ENCODE measurements around the gene HAND1.
A peak's percentile ranks its signal among the peaks of the same experiment; 100 is the strongest.

HAND1 gene

GRCh38 chr5:154480847-154481246, 2.8 kb upstream of the HAND1 start:
- DNase-seq (ENCODE audit: low read depth in 2 of 2): no peak
- no peak overlapping the region for H3K4me3 ChIP-seq (replicated peaks in 1 of 2; ENCODE audit: low read depth in 2 of 2, low read length in 2 of 2)
- no peak for TF ChIP-seq CTCF (IDR thresholded peaks at IDR 0.05; ENCODE audit: low read depth, low read length)

GRCh38 chr5:154479944-154480750, 2.1 kb upstream of the HAND1 start:
- no peak overlapping the region for H3K4me3 ChIP-seq (replicated peaks in 1 of 2; ENCODE audit: low read depth in 2 of 2, low read length in 2 of 2)
- no peak for TF ChIP-seq CTCF (IDR thresholded peaks at IDR 0.05; ENCODE audit: low read depth, low read length)
- DNase-seq (ENCODE audit: low read depth in 2 of 2): no peak

- DNase-seq (ENCODE audit: low read depth in 2 of 2): no peak
- no peak for TF ChIP-seq CTCF (IDR thresholded peaks at IDR 0.05; ENCODE audit: low read depth, low read length)
- no peak overlapping the region for H3K4me3 ChIP-seq (replicated peaks in 1 of 2; ENCODE audit: low read depth in 2 of 2, low read length in 2 of 2)
Measured at GRCh38 chr5:154479160-154479943, 1.3 kb upstream of the HAND1 start.

DNA sequence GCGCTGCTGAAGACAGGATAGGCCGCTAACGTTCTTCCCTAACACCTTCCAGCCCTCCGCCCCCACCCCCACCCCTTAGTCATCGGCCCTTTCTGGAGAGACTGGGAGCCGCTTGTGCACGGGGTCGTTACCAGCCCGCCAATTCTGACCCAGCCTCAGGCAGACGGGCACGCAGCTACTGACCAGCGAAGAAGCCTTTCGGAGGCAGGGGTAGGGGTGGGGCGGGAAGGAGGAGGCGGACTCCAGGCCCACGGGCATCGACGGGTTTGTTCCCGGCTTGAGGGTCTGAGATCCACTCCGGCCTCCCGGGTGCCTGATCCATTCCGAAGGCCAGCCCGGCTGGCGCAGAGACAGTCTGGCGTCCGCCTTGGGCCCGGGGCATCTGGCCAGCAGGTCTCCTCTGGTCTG, 729 bp upstream of the HAND1 start:
- H3K4me3 ChIP-seq (replicated peaks in 1 of 2; ENCODE audit: low read depth in 2 of 2, low read length in 2 of 2): no peak overlapping the region
- no peak for DNase-seq (ENCODE audit: low read depth in 2 of 2)
- TF ChIP-seq CTCF (IDR thresholded peaks at IDR 0.05; ENCODE audit: low read depth, low read length): no peak

GRCh38 chr5:154477382-154478223, 424 bp downstream of the HAND1 start:
- no peak for TF ChIP-seq CTCF (IDR thresholded peaks at IDR 0.05; ENCODE audit: low read depth, low read length)
- peak in 1 of 2 donors; percentile 17 for DNase-seq (ENCODE audit: low read depth in 2 of 2)
- H3K4me3 ChIP-seq (replicated peaks in 1 of 2; ENCODE audit: low read depth in 2 of 2, low read length in 2 of 2): peak overlapping the region in 1 of 2 donors; percentile 36

GRCh38 chr5:154476354-154477205, 1.4 kb downstream of the HAND1 start:
- peak overlapping the region in 1 of 2 donors; percentile 1 for H3K4me3 ChIP-seq (replicated peaks in 1 of 2; ENCODE audit: low read depth in 2 of 2, low read length in 2 of 2)
- DNase-seq (ENCODE audit: low read depth in 2 of 2): no peak
- no peak for TF ChIP-seq CTCF (IDR thresholded peaks at IDR 0.05; ENCODE audit: low read depth, low read length)
